ENCODE data around the gene PEX14.
"Not testable (repeated sequence)": the region's sequence is repeated elsewhere in the genome, so short reads cannot be mapped to it uniquely, and the experiment has no call there.

The PEX14 gene

GRCh38 chr1:10474613-10475507 is at the start of gene PEX14:
Gene PEX14, plus strand, starts transcription at chr1:10474950. Its CDS starts 17 bp downstream, at chr1:10474967.
- DNase-seq: peak; percentile 94

GRCh38 chr1:10425826-10426534 is 48.8 kb upstream of the PEX14 start:
- not testable (repeated sequence) for DNase-seq

DNA sequence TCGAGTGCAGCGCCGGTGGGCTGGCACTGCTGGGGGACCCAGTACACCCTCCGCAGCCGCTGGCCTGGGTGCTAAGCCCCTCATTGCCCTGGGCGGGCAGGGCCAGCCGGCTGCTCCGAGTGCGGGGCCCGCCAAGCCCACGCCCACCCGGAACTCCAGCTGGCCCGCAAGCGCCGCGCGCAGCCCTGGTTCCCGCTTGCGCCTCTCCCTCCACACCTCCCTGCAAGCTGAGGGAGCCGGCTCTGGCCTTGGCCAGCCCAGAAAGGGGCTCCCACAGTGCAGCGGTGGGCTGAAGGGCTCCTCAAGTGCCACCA is 48.3 kb upstream of the PEX14 start:
- DNase-seq: not testable (repeated sequence)

DNA sequence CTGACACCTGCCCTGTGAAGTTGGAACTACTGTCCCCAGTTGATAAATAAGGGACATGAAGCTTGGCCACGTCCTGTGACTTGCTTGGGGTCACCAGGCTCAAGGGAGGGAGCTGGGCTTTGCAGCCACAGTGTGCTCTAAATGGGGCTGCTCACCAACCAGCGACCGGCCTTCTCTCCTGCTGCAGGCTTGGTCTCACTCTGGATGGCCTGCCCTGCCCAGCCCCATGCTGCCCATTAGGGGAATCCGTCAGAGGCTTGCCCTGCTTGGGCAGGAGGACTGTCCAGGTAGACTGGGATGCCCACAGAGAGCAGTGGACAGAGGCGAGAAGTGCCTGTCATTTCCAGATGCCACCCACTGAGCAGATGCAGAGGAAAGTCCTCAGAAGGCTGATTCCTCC is 45.8 kb upstream of the PEX14 start:
- no peak for DNase-seq

GRCh38 chr1:10429868-10430215 is 44.9 kb upstream of the PEX14 start:
- peak; percentile 43 for DNase-seq

GRCh38 chr1:10430216-10431069 is 44.3 kb upstream of the PEX14 start, which contains the start of gene CENPS:
Gene CENPS, plus strand, starts transcription at chr1:10430433. Its CDS starts 85 bp downstream, at chr1:10430518.
- peak; percentile 93 for DNase-seq

- peak; percentile 18 for DNase-seq
These were observed 43.5 kb upstream of the PEX14 start for GRCh38 chr1:10431070-10431730.

GRCh38 chr1:10432910-10433700 is 41.6 kb upstream of the PEX14 start:
- DNase-seq: no peak

DNA sequence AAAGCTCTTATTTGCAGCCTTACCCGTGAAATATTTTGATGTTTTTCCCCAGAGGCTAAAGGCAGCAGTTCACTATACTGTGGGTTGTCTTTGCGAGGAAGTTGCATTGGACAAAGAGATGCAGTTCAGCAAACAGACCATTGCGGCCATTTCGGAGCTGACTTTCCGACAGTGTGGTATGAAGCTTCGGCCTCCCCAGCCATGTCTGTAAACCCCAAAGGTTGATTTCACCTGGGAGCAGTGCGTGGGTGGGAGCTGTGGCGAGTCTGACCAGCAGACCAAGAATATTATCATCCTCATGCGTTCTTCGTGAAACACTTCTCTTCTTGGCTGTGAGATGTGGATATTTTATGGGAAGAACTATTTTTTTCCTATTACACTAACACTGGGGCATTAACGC is 41.0 kb upstream of the PEX14 start:
- no peak for DNase-seq

DNA sequence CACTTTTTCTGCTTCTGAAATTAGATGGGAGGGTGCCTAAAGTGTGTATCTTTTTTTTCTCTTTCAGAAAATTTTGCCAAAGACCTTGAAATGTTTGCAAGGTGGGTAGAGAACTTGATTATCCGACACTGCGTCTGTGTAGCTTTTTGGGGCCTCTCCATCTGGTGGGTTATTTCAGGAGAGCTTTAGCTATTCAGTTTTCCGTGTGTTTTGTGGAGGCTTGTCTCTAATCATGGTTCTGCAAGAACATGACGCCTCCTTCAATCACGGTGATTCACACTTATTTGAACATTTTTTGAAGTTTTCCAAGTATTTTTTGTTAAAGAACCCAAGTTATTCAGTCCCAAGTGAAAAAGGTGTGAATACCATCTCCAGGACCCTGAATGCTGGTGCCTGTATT is 40.2 kb upstream of the PEX14 start:
- DNase-seq: no peak

GRCh38 chr1:10437052-10437451 is 37.7 kb upstream of the PEX14 start:
- DNase-seq: no peak

- no peak for DNase-seq
These were observed 36.0 kb upstream of the PEX14 start for GRCh38 chr1:10438677-10439163.

DNA sequence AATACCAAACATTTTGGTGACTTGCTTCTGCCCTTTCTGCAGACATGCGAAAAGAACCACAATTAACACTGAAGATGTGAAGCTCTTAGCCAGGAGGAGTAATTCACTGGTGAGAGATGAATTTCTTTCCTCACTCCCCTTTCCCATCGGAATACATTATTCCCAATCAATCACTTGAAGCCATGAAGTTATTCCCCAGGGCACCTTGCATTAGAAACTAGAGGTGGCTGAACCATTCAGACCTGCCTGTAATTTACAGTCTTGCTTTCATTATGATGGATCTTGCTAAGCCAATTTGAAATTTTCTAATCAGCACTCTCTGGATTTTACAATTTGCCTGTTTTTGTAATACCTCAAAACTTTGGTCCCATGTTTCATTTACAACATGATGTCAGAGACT is 34.4 kb upstream of the PEX14 start:
- DNase-seq: no peak

- DNase-seq: no peak
These were observed 34.0 kb upstream of the PEX14 start for GRCh38 chr1:10440794-10441193.

DNA sequence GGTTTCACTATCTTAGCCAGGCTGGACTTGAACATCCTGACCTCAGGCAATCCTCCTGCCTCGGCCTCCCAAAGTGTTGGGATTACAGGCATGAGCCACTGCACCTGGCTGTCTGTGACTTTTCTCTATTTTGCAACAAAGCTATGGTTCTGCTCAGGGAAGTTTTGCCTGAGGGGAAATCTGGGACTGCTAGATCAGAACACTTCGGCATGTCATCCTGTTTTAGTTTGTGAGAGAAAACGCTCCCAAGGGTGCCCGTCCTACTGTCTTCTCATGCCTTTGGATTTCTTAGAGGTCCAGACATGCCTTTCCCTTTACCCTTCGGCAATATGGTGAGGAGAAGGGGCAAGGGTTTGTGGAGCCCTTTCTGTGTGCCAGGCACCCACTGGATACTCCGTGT is 30.5 kb upstream of the PEX14 start:
- DNase-seq: no peak

- DNase-seq: peak; percentile 39
These were observed 29.9 kb upstream of the PEX14 start for GRCh38 chr1:10444795-10445397.

DNA sequence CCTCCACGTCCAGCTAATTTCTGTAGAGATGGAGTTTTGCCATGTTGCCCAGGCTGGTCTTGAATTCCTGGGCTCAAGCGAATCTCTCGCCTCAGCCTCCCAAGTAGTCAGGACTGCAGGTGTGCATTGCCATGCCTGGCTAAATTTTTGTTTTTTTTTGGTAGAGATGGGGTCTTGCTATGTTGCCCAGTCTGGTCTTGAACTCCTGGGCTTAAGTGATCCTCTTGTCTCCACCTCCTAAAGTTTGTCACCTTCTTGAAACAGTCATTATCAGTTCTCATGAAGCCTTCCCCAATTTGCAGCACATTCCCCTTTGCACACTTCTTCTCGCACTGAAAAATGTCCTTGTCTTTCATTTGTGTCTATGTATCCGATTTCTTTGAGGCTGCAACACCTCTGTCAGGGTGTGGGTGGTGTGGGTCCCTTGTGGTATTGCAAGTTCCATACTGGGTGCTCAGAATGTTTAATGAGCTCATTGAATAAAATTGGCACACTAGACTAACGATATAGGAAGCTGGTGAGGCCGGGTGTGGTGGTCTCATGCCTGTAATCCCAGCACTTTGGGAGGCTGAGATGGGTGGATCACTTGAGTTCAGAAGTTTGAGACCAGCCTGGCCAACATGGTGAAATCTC is 27.8 kb upstream of the PEX14 start:
- no peak for DNase-seq

GRCh38 chr1:10449751-10450150 is 25.0 kb upstream of the PEX14 start, which contains the start of gene CORT:
Gene CORT, plus strand, starts transcription at chr1:10450031. Its CDS starts 193 bp downstream, at chr1:10450224.
- no peak for DNase-seq

GRCh38 chr1:10450156-10450814 is 24.5 kb upstream of the PEX14 start:
- no peak for DNase-seq

DNA sequence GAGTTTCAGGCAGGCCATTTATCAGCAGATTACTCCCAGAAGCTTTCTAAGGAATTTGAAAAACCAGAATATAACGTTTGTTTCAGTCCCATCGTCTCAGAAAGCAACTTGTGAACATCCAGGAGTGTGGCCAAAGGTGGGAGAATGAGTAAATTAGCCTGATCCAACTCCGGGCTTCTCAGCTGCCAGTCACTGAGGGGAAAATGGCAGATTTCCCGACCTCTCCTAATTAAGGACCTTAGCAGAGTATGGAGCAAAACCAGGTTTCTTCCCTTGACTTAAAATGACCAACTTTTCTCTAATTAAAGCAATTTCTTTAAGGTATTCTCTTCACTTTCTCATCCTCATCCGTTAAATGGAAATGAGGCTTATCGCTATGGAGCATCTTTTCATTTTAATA is 23.9 kb upstream of the PEX14 start:
- DNase-seq: no peak
